ENCODE data around the gene RPS21. TPM values are rescaled to one million over a fixed set of nuclear protein-coding genes. Genes with fewer than 3 reads are reported as not detected.

RPS21 gene
- total RNA-seq, 1 donor from 2014 or later, result 830 TPM

DNA sequence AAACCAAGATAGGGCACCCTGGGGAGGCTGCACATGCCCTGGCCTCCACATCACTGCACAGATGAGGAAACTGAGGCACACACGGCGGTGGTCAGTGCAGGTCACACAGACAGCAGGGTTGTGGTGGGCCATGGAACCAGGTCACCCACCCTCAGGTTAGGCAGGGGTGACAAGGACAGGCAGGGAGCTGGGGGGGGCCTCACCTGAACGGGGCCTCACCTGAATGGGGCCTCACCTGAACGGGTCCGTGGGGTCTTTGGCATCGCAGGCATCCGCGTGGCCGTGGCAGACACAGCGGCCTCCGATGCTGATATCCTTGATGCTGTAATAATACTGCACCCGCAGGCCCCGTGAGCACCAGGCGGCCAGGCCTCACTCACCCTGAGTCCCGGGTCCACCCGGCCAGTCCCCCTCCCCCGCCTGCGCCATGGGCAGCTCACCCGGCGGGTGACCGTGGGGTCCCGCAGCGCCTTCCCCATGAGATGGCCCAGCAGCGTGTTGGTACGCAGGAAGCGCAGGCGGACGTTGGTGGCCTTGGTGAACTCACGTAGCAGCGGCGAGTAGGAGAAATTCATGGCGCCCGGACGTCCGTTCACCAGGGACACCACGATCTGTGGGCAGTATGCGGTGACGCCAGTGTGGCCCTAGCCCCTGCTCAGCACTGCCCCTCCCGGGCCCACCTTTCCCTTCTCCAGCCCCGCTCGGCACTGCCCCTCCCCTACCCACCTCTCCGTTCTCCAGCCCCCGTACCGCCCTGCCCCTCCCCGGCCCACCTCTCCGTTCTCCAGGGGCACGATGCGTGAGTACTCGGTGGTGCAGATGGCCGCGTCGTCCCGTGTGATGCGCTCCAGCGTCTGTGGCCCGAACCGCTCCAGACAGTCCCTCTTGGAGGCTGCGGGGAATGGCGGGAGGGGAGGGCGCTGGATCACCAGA, 35.2 kb upstream of the RPS21 start:
- H3K4me1 Mint-ChIP-seq (ENCODE audit: low read depth), result peaks cover 31% of the 10 kb centered on the region
- peaks cover 3% of the 10 kb centered on the region for H3K9me3 Mint-ChIP-seq (ENCODE audit: low read depth)
- H3K27ac Mint-ChIP-seq (ENCODE audit: unreplicated experiment), result no peak overlapping the region
- no peaks in the 10 kb centered on the region for H3K27me3 Mint-ChIP-seq (ENCODE audit: low read depth)
- no peak for DNase-seq (ENCODE audit: low spot score)
- H3K36me3 Mint-ChIP-seq (ENCODE audit: low read depth), result peaks cover 12% of the 10 kb centered on the region
- H3K4me3 Mint-ChIP-seq (ENCODE audit: unreplicated experiment), result no peak overlapping the region
- TF ChIP-seq CTCF (IDR thresholded peaks at IDR 0.05), result no peak

- no peak overlapping the region for H3K4me3 Mint-ChIP-seq (ENCODE audit: unreplicated experiment)
- TF ChIP-seq CTCF (IDR thresholded peaks at IDR 0.05), result peak; percentile 25
Measured at GRCh38 chr20:62352402-62353288, 34.3 kb upstream of the RPS21 start.

GRCh38 chr20:62353289-62354030, 33.4 kb upstream of the RPS21 start:
- Mint-ChIP-seq H3K27me3 (ENCODE audit: low read depth) (no peaks in the 10 kb centered on the region), H3K4me1 (ENCODE audit: low read depth) (peaks cover 46% of the 10 kb centered on the region), H3K27ac (ENCODE audit: unreplicated experiment) (no peak overlapping the region), H3K4me3 (ENCODE audit: unreplicated experiment) (no peak overlapping the region), H3K36me3 (ENCODE audit: low read depth) (peaks cover 8% of the 10 kb centered on the region), H3K9me3 (ENCODE audit: low read depth) (peaks cover 3% of the 10 kb centered on the region)
- no peak for TF ChIP-seq CTCF (IDR thresholded peaks at IDR 0.05)
- DNase-seq (ENCODE audit: low spot score), result no peak

More at GRCh38 chr20:62352402-62353288, 34.3 kb upstream of the RPS21 start:
- Mint-ChIP-seq H3K9me3 (ENCODE audit: low read depth) (peaks cover 3% of the 10 kb centered on the region), H3K4me1 (ENCODE audit: low read depth) (peaks cover 40% of the 10 kb centered on the region), H3K27me3 (ENCODE audit: low read depth) (no peaks in the 10 kb centered on the region), H3K36me3 (ENCODE audit: low read depth) (peaks cover 12% of the 10 kb centered on the region), H3K27ac (ENCODE audit: unreplicated experiment) (no peak overlapping the region)
- DNase-seq (ENCODE audit: low spot score), result no peak

DNA sequence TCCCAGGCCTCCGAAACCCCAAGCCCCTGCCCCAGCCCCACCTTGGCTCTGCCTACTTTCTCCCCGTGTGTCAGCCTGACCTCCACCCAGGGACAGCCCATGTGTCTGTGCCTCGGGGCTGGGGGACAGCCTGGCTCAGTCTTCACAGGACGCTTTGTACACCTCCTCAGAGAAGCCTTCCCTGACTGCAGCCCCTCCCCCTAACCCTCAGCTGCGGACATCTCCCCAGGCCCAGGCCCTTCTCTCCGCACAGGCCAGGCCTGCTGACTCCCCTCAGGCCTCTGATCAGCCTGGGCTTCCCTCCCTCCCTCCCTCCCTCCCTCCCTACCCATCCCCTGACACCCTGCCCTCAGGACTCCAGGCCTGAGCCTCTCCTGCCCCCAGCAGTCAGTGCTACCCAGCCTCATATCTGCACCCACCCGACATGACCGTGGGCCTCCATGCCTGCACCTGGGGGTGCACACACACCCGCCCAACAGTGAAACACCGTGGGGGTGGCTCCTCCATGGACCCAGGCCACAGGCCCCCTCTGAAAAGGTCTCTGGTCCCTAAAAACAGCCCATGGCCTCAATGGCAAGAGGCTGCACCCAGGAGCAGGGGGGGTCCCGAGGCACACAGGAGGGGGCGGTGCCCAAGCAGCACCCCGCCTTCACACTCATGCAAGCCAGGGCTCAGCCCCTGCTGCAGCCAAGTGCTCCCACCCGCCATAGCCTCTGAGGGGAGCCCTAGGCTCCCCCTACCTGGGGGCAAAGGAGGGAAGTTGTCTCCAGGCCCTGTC, 32.7 kb upstream of the RPS21 start:
- H3K4me3 Mint-ChIP-seq (ENCODE audit: unreplicated experiment), result no peak overlapping the region
- no peak overlapping the region for H3K27ac Mint-ChIP-seq (ENCODE audit: unreplicated experiment)
- TF ChIP-seq CTCF (IDR thresholded peaks at IDR 0.05), result no peak
- no peaks in the 10 kb centered on the region for H3K9me3 Mint-ChIP-seq (ENCODE audit: low read depth)
- H3K36me3 Mint-ChIP-seq (ENCODE audit: low read depth), result peaks cover 4% of the 10 kb centered on the region
- DNase-seq (ENCODE audit: low spot score), result no peak
- peaks cover 53% of the 10 kb centered on the region for H3K4me1 Mint-ChIP-seq (ENCODE audit: low read depth)
- H3K27me3 Mint-ChIP-seq (ENCODE audit: low read depth), result no peaks in the 10 kb centered on the region
